GM23338 (cell line): ENCODE results near the gene KLHL26. TPM values are rescaled to one million over a fixed set of nuclear protein-coding genes. Genes with fewer than 3 reads are reported as not detected.

Experiments used
- ATAC-seq: fragments of 200-7000 bp; cut with Tn5 transposase; 3 replicates; pipeline ENCODE4 v1.9.1; 2020
- DNase-seq: peaks from one replicate; pipeline ENCODE4 v3.0.0-alpha.2; 2015; ENCODE audit warnings: low spot score
- H2AFZ ChIP-seq: fragments of 200-600 bp; sonication (generic); 2 replicates; pipeline ENCODE4 v1.8.0; 2016; ENCODE audit warnings: antibody characterized with exemption, mild to moderate bottlenecking, moderate library complexity
- H3F3A ChIP-seq: fragments of 200-600 bp; sonication (generic); replicated peaks from 2 replicates; pipeline ENCODE4 v1.8.0; 2017; ENCODE audit warnings: antibody characterized with exemption, mixed run types, low read depth
- H3K27ac ChIP-seq: fragments of 200-600 bp; sonication (generic); 2 replicates; pipeline ENCODE4 v1.6.1; 2016; ENCODE audit warnings: low read depth
- H3K27me3 ChIP-seq: fragments of 200-600 bp; sonication (generic); 2 replicates; pipeline ENCODE4 v1.8.0; 2016; ENCODE audit warnings: mild to moderate bottlenecking, mixed run types, moderate library complexity; ENCODE audit not compliant: insufficient read depth
- H3K36me3 ChIP-seq: fragments of 200-600 bp; sonication (generic); 2 replicates; pipeline ENCODE4 v1.8.0; 2016; ENCODE audit warnings: mild to moderate bottlenecking; ENCODE audit not compliant: insufficient read depth
- H3K4me1 ChIP-seq: fragments of 200-600 bp; sonication (generic); 2 replicates; pipeline ENCODE4 v1.8.0; 2016; ENCODE audit warnings: mild to moderate bottlenecking, moderate library complexity; ENCODE audit not compliant: insufficient read depth
- H3K4me2 ChIP-seq: fragments of 200-600 bp; sonication (generic); 2 replicates; pipeline ENCODE4 v1.7.1; 2017; ENCODE audit warnings: mixed run types
- H3K4me3 ChIP-seq: fragments of 200-600 bp; sonication (generic); 2 replicates; pipeline ENCODE4 v1.6.1; 2016; ENCODE audit warnings: mixed run types
- H3K79me2 ChIP-seq: fragments of 200-600 bp; sonication (generic); replicated peaks from 2 replicates; pipeline ENCODE4 v1.8.0; 2017; ENCODE audit warnings: mild to moderate bottlenecking; ENCODE audit not compliant: insufficient read depth
- H3K9me2 ChIP-seq: fragments of 200-600 bp; sonication (generic); 2 replicates; pipeline ENCODE4 v1.8.0; 2017; ENCODE audit not compliant: insufficient read depth
- H4K20me1 ChIP-seq: fragments of 200-600 bp; sonication (generic); replicated peaks from 2 replicates; pipeline ENCODE4 v1.8.0; 2017; ENCODE audit warnings: mild to moderate bottlenecking; ENCODE audit not compliant: insufficient read depth
- H3K27ac Mint-ChIP-seq: 2 replicates; pipeline ENCODE4 v1.8.0; 2020; ENCODE audit warnings: inconsistent platforms, mild to moderate bottlenecking, moderate library complexity, mixed read lengths
- H3K27me3 Mint-ChIP-seq: 3 replicates; pipeline ENCODE4 v1.8.0; 2022; ENCODE audit warnings: low read depth, mild to moderate bottlenecking, moderate library complexity, mixed read lengths, inconsistent platforms; ENCODE audit not compliant: insufficient read depth, poor library complexity
- H3K36me3 Mint-ChIP-seq: 3 replicates; pipeline ENCODE4 v1.8.0; 2021; ENCODE audit warnings: low read depth, mild to moderate bottlenecking, inconsistent platforms, moderate library complexity, mixed read lengths
- H3K4me1 Mint-ChIP-seq: 3 replicates; pipeline ENCODE4 v1.8.0; 2020; ENCODE audit warnings: mild to moderate bottlenecking, inconsistent platforms, mixed read lengths
- H3K4me3 Mint-ChIP-seq: 3 replicates; pipeline ENCODE4 v1.8.0; 2021; ENCODE audit warnings: moderate library complexity, mild to moderate bottlenecking, inconsistent platforms, mixed read lengths
- H3K9me3 Mint-ChIP-seq: 3 replicates; pipeline ENCODE4 v1.8.0; 2020; ENCODE audit warnings: moderate library complexity, mild to moderate bottlenecking, inconsistent platforms, mixed read lengths
- CREB1 ChIP-seq: fragments of 250-450 bp; sonication (Bioruptor Pico); IDR thresholded peaks from 2 replicates; pipeline ENCODE4 v1.5.0; 2020; ENCODE audit warnings: low read depth, mild to moderate bottlenecking, moderate library complexity
- CTCF ChIP-seq, 2 experiments: fragments of 200-600 bp in 1 of 2; sonication (generic) in 1 of 2; conservative IDR thresholded peaks; 2 replicates each; pipeline versions ENCODE4 v1.5.1 to v1.6.1; 2016 to 2017; ENCODE audit warnings: antibody characterized with exemption in 2 of 2, low read depth in 2 of 2, mild to moderate bottlenecking in 2 of 2, moderate library complexity in 1 of 2
- ETS1 ChIP-seq: IDR thresholded peaks from 2 replicates; pipeline ENCODE4 v1.6.1; 2016; ENCODE audit warnings: antibody characterized with exemption
- EZH2 ChIP-seq: fragments of 200-600 bp; sonication (generic); IDR thresholded peaks from one replicate; pipeline ENCODE4 v1.8.0; 2017; ENCODE audit warnings: antibody characterized with exemption, mild to moderate bottlenecking, low read depth; ENCODE audit not compliant: unreplicated experiment
- EZH2phosphoT487 ChIP-seq: fragments of 200-600 bp; sonication (generic); IDR thresholded peaks from one replicate; pipeline ENCODE4 v1.8.1; 2018; ENCODE audit warnings: antibody characterized with exemption; ENCODE audit not compliant: unreplicated experiment
- JUNB ChIP-seq: IDR thresholded peaks from one replicate; pipeline ENCODE4 v1.6.1; 2016; ENCODE audit warnings: antibody characterized with exemption; ENCODE audit not compliant: unreplicated experiment
- NANOG ChIP-seq: IDR thresholded peaks from 2 replicates; pipeline ENCODE4 v1.6.1; 2016; ENCODE audit warnings: antibody characterized with exemption, borderline replicate concordance
- POLR2AphosphoS5 ChIP-seq: IDR thresholded peaks from 2 replicates; pipeline ENCODE4 v1.6.1; 2016; ENCODE audit warnings: antibody characterized with exemption, low read depth
- REST ChIP-seq: IDR thresholded peaks from one replicate; pipeline ENCODE4 v1.6.1; 2018; ENCODE audit warnings: antibody characterized with exemption; ENCODE audit not compliant: unreplicated experiment
- STAT1 ChIP-seq: IDR thresholded peaks from one replicate; pipeline ENCODE4 v1.6.1; 2016; ENCODE audit warnings: antibody characterized with exemption; ENCODE audit not compliant: unreplicated experiment
- ZNF114 ChIP-seq: fragments of 250-450 bp; sonication (Bioruptor Pico); IDR thresholded peaks from 2 replicates; pipeline ENCODE4 v1.5.0; 2020; ENCODE audit warnings: mild to moderate bottlenecking, moderate library complexity
- ZNF331 ChIP-seq: fragments of 250-450 bp; sonication (Bioruptor Pico); IDR thresholded peaks from 2 replicates; pipeline ENCODE4 v1.5.0; 2020; ENCODE audit warnings: low read depth, mild to moderate bottlenecking, moderate library complexity
- ZNF462 ChIP-seq: fragments of 250-450 bp; sonication (Bioruptor Pico); IDR thresholded peaks from 2 replicates; pipeline ENCODE4 v1.5.0; 2020; ENCODE audit warnings: mild to moderate bottlenecking, moderate library complexity
- polyA plus RNA-seq: library from polyadenylated mRNA; unstranded; fragments of >200 nt; fragmentation: Nextera tagmentation; extraction: Ambion mirVana; gene quantifications from 2 replicates; pipeline ENCODE4 v1.2.1, GENCODE V29; 2016
- total RNA-seq: library from RNA; depleted of rRNA; stranded (reverse); fragments of >200 nt; shearing (Covaris generic); gene quantifications from 2 replicates; pipeline ENCODE4 v1.2.3, GENCODE V29; 2014

Gene KLHL26
- total and polyA plus RNA-seq, 2 experiments from 2014 or later, result 3.6 to 11.2 TPM

- Histone ChIP-seq H3F3A (0 out of 2 replicates have a peak, but pooled peaks cover 8% of the 10 kb centered on the region), H2AFZ (no peak overlapping the region), H3K4me1 (peaks cover 9% of the 10 kb centered on the region; the same call in 1 of the 2 replicates), H3K27me3 (no peaks in the 10 kb centered on the region), H3K4me3 (no peak overlapping the region), H3K79me2 (peaks cover 53% of the 10 kb centered on the region), H3K4me2 (no peak overlapping the region), H4K20me1 (no peaks in the 10 kb centered on the region; the same call in 1 of the 2 replicates), H3K36me3 (no peaks in the 10 kb centered on the region), H3K9me2 (no peaks in the 10 kb centered on the region), H3K27ac (no peak overlapping the region)
- Mint-ChIP-seq H3K27ac (no peak overlapping the region), H3K9me3 (no peaks in the 10 kb centered on the region), H3K4me3 (no peak overlapping the region), H3K4me1 (peaks cover 8% of the 10 kb centered on the region; the same call in 2 of the 3 replicates), H3K27me3 (peaks cover 25% of the 10 kb centered on the region), H3K36me3 (no peaks in the 10 kb centered on the region; the same call in 2 of the 3 replicates)
- no peak for TF ChIP-seq ETS1
- no peak for TF ChIP-seq EZH2
- TF ChIP-seq JUNB, result no peak
- TF ChIP-seq ZNF331 (CRISPR knock-in tag), result no peak
- no peak for TF ChIP-seq CTCF (conservative IDR thresholded peaks at IDR 0.05; ENCODE audit: low read depth in 2 of 2)
- no peak for TF ChIP-seq REST
- no peak for TF ChIP-seq CREB1
- TF ChIP-seq ZNF114, result no peak
- TF ChIP-seq POLR2AphosphoS5, result no peak
- no peak for TF ChIP-seq STAT1
- no peak for TF ChIP-seq NANOG
- no peak for TF ChIP-seq EZH2phosphoT487
- TF ChIP-seq ZNF462 (CRISPR knock-in tag), result no peak
- DNase-seq (no peak), ATAC-seq (no peak)
Measured at GRCh38 chr19:18685597-18686190, 48.9 kb downstream of the KLHL26 start.
